GM21526 (cell line): ENCODE measurements around the gene PHF21A.
A peak's percentile ranks its signal among the peaks of the same experiment; 100 is the strongest.
"Not testable (repeated sequence)": the region's sequence is repeated elsewhere in the genome, so short reads cannot be mapped to it uniquely, and the experiment has no call there.

ENCODE experiments used
- ATAC-seq: cut with Tn5 transposase; IDR thresholded peaks from one replicate; pipeline ENCODE4 v1.9.1; 2021; ENCODE audit warnings: moderate library complexity; ENCODE audit not compliant: unreplicated experiment, low FRiP score

PHF21A gene

DNA sequence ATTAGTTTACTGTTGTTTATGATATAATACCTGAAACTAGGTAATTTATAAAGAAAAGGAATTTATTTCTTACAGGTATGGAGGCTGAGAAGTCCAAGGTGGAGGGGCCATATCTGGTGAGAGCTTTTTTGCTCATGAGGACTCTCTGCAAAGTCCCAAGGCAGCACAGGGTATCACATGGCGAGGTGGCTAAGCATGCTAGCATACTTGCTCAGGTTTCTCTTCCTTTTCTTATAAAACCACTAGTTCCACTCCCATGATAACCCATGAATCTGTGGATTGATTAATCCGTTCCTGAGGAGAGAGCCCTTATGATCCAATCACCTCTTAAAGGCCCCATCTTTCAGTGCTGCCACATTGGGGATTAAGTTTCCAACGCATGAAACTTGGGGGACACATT lies 82.7 kb downstream of the PHF21A start:
- no peak for ATAC-seq

DNA sequence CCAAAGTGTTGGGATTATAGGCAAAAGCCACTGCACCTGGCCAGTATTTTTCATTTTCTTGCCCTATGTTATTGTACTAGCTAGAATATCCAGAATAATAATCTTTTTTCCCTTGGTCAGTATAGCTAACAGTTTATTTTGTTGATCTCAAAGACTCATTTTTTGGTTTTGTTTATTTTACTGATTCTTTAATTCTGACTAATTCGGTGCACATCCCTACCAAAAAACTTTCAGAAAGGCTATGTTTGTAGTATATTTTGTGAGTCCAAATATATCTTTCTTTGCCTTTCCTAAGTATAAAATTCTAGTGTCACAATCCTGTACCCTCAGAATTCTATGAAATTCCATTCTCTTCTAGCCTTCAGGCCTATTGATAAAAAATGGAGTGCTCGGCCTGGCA lies 84.3 kb downstream of the PHF21A start:
- no peak for ATAC-seq

DNA sequence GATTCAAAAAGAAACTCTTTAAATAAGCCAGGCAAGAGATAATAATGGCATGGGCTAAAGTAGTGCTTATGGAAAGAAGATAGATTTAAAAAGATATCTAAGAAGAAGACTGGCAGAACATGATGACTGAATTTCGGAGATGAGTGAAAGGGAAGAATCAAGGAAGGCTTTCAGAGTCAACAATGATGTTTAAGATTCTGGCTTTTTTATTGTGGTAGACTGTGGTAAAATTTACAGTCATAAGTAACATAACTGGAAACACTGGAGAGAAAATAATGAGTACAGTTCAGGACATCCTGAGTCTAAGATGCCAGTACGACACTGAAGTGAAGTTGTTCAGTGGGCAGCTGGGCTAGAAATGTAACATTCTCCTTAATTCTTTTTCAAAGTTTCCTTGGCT lies 85.2 kb downstream of the PHF21A start:
- ATAC-seq: no peak

DNA sequence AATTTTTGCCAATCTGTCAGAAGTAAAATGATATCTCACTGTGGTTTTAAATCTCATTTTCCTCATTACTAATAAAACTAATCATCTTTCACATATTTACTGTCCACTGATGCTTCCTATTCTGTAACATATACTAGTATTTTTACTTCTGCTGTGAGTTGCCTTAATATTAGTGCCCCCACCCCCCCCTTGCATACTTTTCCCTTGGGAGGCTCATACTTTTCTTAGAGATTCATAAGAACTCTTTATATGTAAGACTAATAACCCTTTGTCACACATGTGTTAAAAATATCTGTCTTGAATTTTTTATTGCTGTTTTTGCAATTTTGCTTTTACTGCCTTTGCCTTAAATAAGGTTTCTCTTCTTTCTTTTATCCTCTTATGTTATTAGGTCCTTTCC lies 87.2 kb downstream of the PHF21A start:
- ATAC-seq: no peak

DNA sequence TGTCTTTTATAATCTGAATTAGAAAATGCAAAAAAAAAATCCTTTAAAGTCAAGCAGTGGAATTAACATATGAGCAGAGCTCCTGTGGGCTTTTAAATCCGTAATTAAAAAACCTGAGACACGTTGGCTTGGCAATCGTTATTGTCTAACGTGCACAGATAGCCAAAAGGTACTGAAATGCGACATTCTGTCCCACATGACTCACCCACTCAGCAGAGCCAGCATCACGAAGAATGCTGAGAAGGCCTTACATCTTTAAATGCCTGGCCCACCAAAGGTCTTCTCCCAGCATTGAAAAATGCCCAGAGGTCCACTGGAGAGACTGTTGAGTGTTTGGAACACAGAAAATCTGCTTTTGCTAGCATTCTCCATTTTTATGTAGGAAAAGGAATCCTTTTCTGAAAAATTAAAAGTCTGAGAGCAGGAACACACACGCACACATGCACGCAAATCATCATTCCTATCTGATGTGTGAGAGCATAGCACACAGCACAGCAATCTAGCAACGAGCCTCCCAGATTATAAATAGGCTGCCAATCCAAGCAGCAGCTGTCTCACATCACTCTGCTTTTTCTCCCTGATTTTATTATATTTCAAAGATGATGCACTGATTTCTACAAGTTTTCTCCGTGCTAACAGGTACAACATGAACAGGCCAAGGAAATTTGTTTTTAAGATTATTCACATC lies 94.5 kb downstream of the PHF21A start:
- no peak for ATAC-seq

DNA sequence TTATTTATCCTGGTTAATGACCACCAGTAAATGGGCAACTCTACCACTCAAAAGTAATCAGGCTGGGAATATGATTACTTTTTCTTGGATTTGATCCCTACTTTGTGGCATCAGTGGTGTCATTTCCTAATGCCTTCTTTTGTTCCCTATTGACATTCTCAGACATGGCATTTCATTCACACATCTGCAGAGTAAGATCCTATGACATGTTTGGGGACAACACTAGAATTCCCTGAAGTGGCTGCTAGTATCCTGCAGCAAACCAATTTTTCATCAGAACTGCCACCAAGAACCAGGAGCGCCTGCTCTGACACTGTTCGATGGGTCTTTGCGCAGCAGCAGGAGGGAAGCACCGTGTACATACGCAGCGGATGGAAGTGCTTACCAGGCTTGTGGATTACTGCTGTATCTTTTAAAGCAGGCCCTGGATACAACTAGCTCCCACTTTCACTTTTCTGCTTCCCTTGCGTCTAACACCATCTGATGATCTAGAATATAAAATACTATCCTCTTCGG lies 101.1 kb downstream of the PHF21A start:
- no peak for ATAC-seq

DNA sequence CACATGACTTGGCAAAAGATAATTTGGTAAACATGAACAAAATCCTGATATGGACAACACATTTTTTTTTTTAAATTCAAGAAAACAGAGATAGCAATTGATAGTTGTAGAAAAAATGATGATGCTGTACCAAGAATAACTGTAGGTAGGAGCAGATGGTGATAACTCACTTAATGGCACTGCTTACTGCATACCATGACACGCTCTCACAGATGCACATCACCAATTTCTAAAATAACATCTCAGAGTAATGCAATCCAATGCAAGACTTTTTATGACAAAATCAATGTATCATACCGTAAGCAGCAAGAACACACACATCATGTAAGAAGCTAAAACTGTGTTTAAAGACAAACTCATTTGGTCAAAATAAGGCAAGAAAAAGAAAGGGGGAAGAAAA lies 102.6 kb downstream of the PHF21A start:
- no peak for ATAC-seq

DNA sequence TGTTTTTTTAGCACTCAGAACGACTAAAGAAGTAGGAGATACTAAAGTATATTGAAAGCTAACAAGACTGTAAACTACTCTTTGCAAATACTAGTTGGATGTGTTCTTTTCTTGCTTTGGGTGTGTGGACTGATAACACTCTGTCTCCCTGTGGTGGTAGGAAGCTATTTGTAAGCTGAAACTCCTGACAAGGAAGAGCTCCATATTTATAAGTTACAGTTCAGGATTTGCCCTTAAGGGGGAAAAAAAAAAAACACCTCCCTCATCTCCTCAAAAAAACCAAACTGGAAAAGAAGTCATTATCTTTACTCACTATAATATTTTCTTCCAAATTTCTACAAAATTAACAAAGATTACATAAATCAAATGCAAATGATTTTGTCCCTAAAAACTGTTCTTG lies 103.9 kb downstream of the PHF21A start:
- no peak for ATAC-seq

DNA sequence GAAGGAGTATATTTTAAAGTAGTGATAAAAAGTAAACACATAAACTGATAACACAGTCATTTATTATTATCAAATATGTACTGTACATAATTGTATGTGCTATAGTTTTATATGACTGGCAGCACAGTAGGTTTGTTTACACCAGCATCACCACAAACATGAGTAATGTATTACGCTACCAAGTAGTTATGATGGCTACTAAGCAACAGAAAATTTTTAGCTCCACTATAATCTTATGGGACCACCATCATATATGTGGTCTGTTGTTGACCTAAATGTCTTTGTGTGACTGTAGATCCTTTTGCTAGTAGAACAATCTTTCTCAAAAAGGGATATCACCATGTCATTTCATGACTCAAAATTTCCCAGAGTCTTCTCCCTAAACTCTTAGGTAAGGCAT lies 105.3 kb downstream of the PHF21A start:
- no peak for ATAC-seq

DNA sequence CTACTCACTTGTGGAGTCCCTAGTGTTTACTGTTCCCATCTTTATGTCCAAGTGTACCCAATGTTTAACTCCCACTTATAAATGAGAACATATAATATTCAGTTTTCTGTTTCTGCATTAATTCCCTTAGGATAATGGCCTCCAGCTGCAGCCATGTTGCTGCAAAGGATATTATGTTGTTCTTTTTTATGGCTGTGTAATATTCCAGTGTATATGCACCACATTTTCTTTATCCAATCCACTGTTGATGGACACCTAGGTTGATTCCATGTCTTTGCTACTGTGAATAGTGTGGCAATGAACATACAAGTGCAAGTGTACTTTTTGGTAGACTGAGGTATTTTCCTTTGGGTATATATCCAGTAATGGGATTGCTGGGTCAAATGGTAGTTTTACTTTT lies 107.1 kb downstream of the PHF21A start:
- ATAC-seq: not testable (repeated sequence)

DNA sequence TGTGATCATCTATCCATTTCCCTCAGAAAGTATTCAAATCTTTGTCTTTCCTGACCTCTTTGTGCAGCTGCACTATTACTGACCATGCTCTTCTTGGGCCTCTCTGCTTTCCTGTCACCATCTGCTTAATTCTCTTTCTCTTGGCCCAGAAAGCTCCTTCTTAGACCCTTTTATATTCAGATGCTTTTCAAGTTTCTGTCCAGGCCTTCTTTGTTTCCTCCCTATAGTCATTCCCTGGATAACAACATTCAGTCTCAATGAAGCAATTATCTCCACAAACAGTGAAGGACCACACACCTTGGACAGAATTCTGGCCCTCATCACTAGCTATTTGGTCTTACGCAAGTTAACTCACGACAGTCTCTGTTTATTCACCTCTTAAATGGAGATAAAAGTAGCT lies 109.1 kb downstream of the PHF21A start:
- ATAC-seq: no peak

DNA sequence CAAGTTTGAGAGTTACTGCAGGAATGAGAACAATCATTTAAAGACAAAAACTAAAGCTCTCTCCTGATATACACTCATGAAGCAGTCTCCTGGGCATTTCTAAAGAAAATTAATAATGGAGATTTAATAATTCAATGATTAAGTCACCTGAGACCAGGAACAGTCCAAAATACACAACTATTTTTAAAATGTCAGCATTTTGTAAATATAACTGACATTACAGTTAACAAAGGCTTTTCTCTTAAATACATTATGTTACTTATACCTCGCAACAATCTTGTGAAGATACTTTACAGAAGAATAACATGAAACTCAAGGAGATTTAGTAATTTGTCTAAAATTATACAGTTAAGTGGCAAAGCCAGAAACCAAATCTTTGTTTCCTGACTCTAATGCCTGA lies 111.2 kb downstream of the PHF21A start:
- ATAC-seq: no peak

DNA sequence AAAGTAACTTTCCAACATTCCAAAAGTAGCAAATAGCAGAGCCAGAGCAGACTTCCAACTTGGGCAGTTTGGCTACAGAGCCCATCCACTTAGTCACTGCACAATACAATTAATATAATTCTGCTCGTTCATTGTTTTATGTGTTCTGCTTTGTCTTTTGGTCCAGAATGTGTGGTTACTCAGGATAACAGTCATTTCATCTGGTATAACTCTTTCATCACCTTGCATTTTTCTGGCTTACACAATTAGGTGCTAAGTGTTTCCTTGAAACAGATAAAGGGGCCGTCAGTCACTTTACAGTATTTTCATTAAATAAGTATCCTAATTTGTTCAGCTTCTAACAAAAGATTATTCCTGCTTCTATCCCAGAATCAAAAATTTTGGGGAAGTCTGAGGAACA lies 111.6 kb downstream of the PHF21A start:
- ATAC-seq: no peak

DNA sequence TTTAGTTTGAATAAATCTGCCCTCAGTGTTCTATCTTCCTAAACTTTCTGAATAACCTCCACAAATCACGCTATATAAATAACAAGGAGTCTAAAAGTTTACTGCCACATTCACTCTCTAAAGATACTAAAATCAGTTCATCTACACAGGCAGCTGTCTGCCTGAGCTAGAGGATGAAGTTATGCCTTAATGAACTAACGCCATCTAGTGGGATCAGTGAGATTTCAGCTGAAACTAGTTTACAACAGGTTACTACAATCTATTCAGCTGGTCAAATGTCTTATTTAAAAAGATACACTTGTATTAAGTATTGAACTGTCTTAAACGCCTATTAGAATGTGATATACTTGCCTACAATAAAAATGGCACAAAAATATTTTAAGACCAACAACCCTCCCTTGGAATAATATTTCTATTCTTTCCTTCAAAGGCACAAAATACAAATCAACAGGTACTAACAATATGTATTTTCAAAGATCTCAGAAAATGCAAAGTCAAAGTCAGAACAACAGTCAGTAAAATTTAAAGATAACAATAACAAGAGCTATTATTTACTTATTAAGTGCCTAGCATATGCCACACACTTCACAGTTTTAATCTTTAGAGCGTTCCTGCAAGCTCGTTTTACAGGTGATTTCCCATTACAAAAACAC lies 114.7 kb downstream of the PHF21A start:
- peak; percentile 55 for ATAC-seq

DNA sequence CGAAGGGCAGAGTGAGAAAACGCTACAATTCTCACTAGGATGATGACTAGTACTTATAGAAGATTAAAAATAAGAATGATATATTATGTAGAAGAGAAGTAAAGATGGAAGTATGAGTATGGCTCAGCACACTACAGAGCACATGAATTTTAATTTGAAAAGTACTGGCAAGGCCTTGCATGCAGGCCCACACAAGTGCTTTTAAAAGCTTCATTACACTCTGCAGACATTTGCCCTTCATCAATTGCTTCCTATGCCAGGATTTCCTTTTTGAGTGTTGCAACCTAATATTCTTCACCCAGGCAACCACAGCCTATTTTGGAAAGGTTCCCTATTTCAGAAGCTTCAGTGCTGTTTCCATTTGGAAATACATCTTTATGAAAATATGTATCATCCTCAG lies 117.7 kb downstream of the PHF21A start:
- ATAC-seq: no peak

DNA sequence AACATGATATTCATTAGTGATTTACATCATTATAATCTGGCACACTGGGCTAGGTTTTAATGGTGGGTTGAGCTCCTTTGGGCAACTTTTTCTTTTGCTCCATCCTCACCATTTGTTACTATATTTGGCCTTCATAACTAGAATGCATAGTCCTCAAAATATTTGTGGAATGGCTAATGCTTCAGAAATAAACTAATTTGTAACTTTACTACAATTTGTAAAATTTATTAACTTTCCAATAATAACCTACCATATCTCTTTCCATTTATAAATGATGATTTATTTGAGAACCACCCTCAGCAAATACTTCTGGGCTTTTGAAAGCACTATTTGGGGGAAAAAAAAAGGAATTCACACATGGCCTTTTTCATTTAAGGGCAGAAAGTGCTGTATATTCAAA lies 119.1 kb downstream of the PHF21A start:
- no peak for ATAC-seq

DNA sequence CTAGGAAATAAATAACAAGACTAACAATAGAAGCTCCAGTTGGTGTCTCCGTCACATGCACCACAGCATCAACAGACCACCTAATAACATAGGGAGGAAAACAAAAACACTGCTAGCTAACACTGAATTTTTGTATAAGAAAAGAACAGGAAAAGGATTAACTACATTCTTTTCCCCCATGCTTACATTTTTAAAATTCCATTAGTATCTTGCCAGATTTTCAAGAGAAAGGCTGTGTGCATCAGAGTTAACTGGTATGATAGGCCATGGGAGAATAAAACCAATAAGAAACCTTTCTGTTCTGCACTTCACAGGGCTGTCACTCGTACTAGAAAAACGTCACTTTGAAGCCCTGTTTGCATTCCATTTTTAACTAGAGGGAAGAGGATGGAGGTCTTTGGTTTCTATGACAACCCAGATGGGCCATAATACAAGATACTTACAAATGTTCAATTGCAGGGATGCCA lies 119.8 kb downstream of the PHF21A start:
- ATAC-seq: no peak

DNA sequence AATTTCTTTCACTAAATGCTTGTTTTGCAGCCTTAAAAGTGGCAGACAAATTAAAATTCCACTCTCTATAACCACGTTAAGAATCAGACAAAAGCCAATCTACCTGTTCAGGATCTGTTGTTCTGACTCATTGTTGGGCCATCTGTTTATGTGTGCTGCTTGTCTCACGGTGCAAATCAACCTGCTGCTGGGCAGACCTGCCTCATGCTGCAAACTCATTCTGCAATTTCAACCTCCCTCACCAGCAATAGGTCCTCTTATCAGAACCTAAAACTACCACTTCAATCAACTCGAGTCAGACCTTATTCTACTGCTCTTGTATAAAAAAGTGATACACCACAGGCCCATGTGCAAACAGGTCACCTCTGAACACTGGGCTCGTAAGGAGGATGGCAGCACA lies 123.7 kb downstream of the PHF21A start:
- no peak for ATAC-seq

DNA sequence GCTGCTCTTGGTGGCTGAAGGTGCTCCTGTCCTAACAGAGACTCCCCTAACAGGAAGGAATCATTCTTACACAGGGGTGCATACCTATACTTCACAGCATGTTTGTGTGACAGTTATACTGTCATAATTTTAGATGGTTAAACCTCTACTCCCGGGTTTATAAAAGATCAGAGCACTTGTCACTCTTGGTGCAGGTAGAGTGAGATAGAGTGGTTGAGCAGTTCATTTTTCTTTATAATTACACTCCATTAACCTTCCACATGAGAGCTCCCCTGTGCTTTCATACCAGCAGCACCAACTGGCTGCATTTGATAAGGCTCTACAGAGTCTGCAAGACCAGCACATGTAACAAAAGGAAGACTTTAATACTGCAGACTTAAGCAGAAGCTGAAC lies 125.9 kb downstream of the PHF21A start:
- no peak for ATAC-seq

DNA sequence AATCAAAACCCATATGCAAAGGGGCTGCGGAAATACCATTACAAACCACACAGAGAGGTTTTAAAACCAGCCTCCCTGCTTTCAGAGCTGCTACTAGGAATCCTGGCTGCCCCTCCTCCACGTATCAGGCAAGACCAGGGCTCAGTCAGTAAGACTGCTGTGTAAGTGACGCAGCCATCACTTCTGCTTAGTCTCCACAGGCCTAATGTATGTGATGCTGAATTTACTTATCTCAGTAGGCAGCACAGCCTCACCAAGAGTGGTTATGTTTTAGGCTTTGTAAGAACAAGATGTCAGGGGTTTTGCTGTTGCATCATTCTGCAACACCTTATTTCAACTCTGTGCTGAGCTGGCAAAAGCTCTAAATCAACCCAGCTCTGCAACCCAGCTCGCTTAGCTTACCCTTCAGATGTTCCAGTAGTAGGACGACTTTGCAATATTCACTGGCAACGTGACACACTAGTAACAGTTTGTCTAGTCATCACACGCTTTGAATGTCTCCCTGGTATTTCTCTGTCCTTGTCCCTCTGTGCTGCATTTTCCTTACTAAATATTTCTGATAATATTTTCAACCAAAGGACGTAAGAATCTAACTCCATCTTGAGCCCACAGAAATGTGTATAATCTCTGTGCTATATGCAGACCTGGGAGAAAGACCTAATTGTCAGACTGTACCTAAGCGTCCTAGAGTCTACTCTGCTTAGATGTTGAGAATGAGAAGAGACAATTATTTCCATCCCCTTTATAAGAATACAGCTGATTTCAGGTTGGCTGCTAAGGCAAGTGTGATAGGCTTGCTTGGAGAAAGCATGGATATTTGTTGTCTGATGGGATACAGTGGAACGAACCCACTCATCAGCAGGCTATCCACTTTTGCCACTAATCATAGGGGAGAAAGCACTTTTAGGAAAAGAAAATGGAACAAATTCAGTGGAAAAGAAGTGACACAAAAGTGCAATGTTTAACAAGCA lies 126.6 kb downstream of the PHF21A start:
- ATAC-seq: no peak

DNA sequence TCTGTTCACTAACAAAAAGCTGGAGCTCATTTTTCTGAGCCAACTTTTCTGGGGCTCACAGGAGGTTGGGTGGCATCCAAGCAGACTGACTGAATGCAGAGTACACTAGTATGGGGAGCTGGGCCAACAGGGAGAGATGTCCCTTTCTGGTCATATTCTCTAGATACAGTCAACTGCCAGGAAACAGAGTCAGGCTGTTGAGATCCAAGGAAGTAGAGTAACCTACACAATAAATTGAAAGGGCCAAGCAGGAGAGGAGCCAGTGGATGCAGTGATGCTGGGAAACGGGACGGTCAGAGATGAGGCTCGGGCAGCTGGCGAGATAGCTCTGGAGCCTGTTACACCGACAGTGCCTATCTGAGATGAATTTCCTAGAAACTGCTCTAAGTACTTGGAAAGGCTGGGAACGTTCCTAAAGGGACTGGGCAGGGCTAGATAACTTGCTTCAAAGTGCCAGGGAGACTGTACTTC lies 127.7 kb downstream of the PHF21A start:
- no peak for ATAC-seq
